ENCODE data around the gene MYH1. TPM values are rescaled to one million over a fixed set of nuclear protein-coding genes. Genes with fewer than 3 reads are reported as not detected.

The MYH1 gene
- total and polyA plus RNA-seq, 2 of the 8 experiments (the other 6 are each of a cell fraction or from before 2014, with no cell fraction given), result not detected

GRCh38 chr17:10463402-10463801 is 54.9 kb downstream of the MYH1 start:
- Histone ChIP-seq H3K4me3 (ENCODE audit: extremely low read depth in 1 of 4, insufficient read depth in 2 of 4, low read depth in 3 of 4, low read length in 4 of 4) (no peak overlapping the region), H4K20me1 (replicated peaks in 1 of 2; ENCODE audit: control insufficient read depth in 1 of 2, insufficient read depth in 2 of 2, low read length in 2 of 2) (no peaks in the 10 kb centered on the region), H3K79me1 (ENCODE audit: low read depth, low read length) (no peaks in the 10 kb centered on the region), H2BK5ac (ENCODE audit: low read depth, low read length) (no peak overlapping the region), H3K27ac (ENCODE audit: low read depth, low read length) (no peak overlapping the region), H3K18ac (ENCODE audit: extremely low read depth, low read length) (no peak overlapping the region), H3K4me2 (ENCODE audit: insufficient read depth in 1 of 2, low read depth in 2 of 2, low read length in 2 of 2) (no peak overlapping the region), H2BK20ac (ENCODE audit: low read length) (no peak overlapping the region), H3K56ac (replicated peaks; ENCODE audit: insufficient read length, low read depth, low read length) (no peak overlapping the region), H2AFZ (ENCODE audit: low read length) (no peak overlapping the region), H3K4ac (replicated peaks; ENCODE audit: insufficient read length, low read depth, low read length) (no peak overlapping the region), H3K4me1 (replicated peaks in 1 of 4; ENCODE audit: control insufficient read depth in 3 of 4, insufficient read depth in 4 of 4, low read length in 3 of 4) (no peaks in the 10 kb centered on the region), H3K36me3 (ENCODE audit: control insufficient read depth in 2 of 4, insufficient read depth in 4 of 4, low read length in 3 of 4) (no peaks in the 10 kb centered on the region), H3K23me2 (ENCODE audit: low read depth, low read length) (no peaks in the 10 kb centered on the region), H4K5ac (ENCODE audit: insufficient read length, low read depth, low read length) (no peak overlapping the region), H4K91ac (replicated peaks; ENCODE audit: insufficient read length, low read length) (no peak overlapping the region), H3K23ac (ENCODE audit: insufficient read length) (no peak overlapping the region), H2BK15ac (ENCODE audit: low read length) (no peak overlapping the region), H3K9ac (replicated peaks in 1 of 4; ENCODE audit: extremely low read depth in 1 of 4, low read depth in 3 of 4, low read length in 3 of 4) (no peak overlapping the region), H2BK12ac (ENCODE audit: low read depth, low read length) (no peak overlapping the region), H3K27me3 (replicated peaks in 1 of 4; ENCODE audit: control insufficient read depth in 3 of 4, extremely low read depth in 1 of 4, insufficient read depth in 3 of 4, low read length in 3 of 4) (no peaks in the 10 kb centered on the region), H4K8ac (ENCODE audit: extremely low read depth, insufficient read depth, low read length) (no peak overlapping the region), H3K9me3 (ENCODE audit: insufficient read depth in 2 of 2, low read depth in 1 of 2, low read length in 1 of 2) (no peaks in the 10 kb centered on the region), H3K79me2 (ENCODE audit: control insufficient read depth in 1 of 2, insufficient read depth in 2 of 2, low read length in 2 of 2) (no peaks in the 10 kb centered on the region), H3K14ac (ENCODE audit: insufficient read length) (no peak overlapping the region), H2AK5ac (ENCODE audit: low read depth, low read length) (no peak overlapping the region), H2BK120ac (replicated peaks; ENCODE audit: low read depth, low read length) (no peak overlapping the region)
- ChIA-PET POLR2A (ENCODE audit: partially characterized antibody) (no interaction called here), CTCF (ENCODE audit: partially characterized antibody) (interaction anchor here (0.6 to 3.3 kb wide), 13 partner anchors 9 to 685 kb away, joined by 3 to 16 read pairs (median 4); no protein-coding TSS in a partner anchor)
- FAIRE-seq (peak; percentile 24), DNase-seq (ENCODE audit: low read depth in 1 of 2, low spot score in 2 of 2) (no peak)
- TF ChIP-seq MAFK (IDR thresholded peaks at IDR 0.05; ENCODE audit: low read depth, low read length), result no peak
- TF ChIP-seq RAD21 (IDR thresholded peaks at IDR 0.05 in 1 of 2, conservative IDR thresholded peaks at IDR 0.05 in 1 of 2; ENCODE audit: low read depth in 2 of 2, low read length in 2 of 2), result peak in 1 of 2 experiments; percentile 16; a peak in 1 of 4 replicates
- peak in 2 of 3 experiments; percentile 20 to 42; a peak in 2 of 4 replicates for TF ChIP-seq CTCF (IDR thresholded peaks at IDR 0.05; ENCODE audit: control extremely low read depth in 1 of 3, insufficient read depth in 1 of 3, low read depth in 1 of 3, low read length in 3 of 3)
- 80% methylated on average over 4 of the region's 4 CpGs; no CpG with 5 or more reads in 1 of the 2 experiments for WGBS, 2 experiments (ENCODE audit: extremely low coverage in 1 of 2, insufficient coverage in 1 of 2, insufficient read length in 1 of 2, insufficient replicate concordance in 2 of 2, low coverage in 1 of 2, low lambda C conversion rate in 2 of 2, missing lambda C conversion rate in 1 of 2)

Measured in H1 (cell line).